ENCODE data around the gene ARMH3. TPM values are rescaled to one million over a fixed set of nuclear protein-coding genes. Genes with fewer than 3 reads are reported as not detected.
A peak's percentile ranks its signal among the peaks of the same experiment; 100 is the strongest.

The ARMH3 gene
- total and polyA plus RNA-seq, 3 experiments from 2014 or later, result 23.1 to 25.7 (median 25.1) TPM

- DNase-seq, result no peak
- ChIA-PET POLR2A (no interaction called here), CTCF (interaction anchor here (1.4 to 1.5 kb wide), 2 partner anchors 10 to 39 kb away, joined by 4 to 5 read pairs; no protein-coding TSS in a partner anchor)
- Histone ChIP-seq H3K27ac (ENCODE audit: low read depth, low read length) (no peak overlapping the region), H3K4me3 (ENCODE audit: low read length) (no peak overlapping the region), H3K9me3 (ENCODE audit: low read length) (no peaks in the 10 kb centered on the region), H3K4me1 (ENCODE audit: insufficient read depth, low read length) (no peaks in the 10 kb centered on the region), H3K27me3 (ENCODE audit: insufficient read depth, low read length, poor library complexity, severe bottlenecking) (no peaks in the 10 kb centered on the region), H3K36me3 (ENCODE audit: insufficient read depth, low read length) (no peaks in the 10 kb centered on the region)
- peak overlapping the region in 3 of 8 donors; percentile 10 to 72 (median 36) for H3K27ac Mint-ChIP-seq
- H3K9me3 Mint-ChIP-seq, result no peaks in the 10 kb centered on the region
- peaks cover 0 to 30% (median 15%) of the 10 kb centered on the region in 3 donors for H3K36me3 Mint-ChIP-seq
- H3K4me1 Mint-ChIP-seq, result peaks cover 16 to 22% (median 19%) of the 10 kb centered on the region in 3 donors
- no peaks in the 10 kb centered on the region for H3K27me3 Mint-ChIP-seq
- no peak overlapping the region for H3K4me3 Mint-ChIP-seq
These were observed 176.3 kb downstream of the ARMH3 start for GRCh38 chr10:101879456-101880231.

DNA sequence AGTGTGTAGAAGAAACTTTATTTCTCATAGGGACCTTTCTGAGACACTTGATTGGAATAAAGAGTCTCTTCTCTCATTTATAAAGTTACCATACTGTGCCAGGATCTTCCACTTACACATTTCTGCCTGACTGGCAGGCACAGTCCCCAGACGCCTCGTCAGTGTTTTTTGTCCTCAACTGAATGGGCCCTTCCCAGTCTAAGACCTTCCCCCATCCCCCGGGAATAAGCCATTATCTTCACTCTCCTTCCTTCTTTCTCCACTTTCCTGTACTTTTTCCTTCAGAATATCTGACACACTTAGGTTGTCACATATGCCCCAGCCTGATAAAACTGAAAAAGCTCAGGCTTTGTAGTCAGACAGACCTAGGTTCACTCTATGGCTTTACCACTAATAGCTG lies 177.1 kb downstream of the ARMH3 start:
- H3K27me3 ChIP-seq (ENCODE audit: insufficient read depth, low read length, poor library complexity, severe bottlenecking), result no peaks in the 10 kb centered on the region
- Mint-ChIP-seq H3K4me1 (peaks cover 17 to 21% (median 20%) of the 10 kb centered on the region in 3 donors), H3K36me3 (peaks cover 0 to 28% (median 12%) of the 10 kb centered on the region in 3 donors), H3K27me3 (no peaks in the 10 kb centered on the region), H3K4me3 (no peak overlapping the region), H3K27ac (no peak overlapping the region), H3K9me3 (no peaks in the 10 kb centered on the region)
- no peak overlapping the region for H3K27ac ChIP-seq (ENCODE audit: low read depth, low read length)
- ChIA-PET CTCF (no interaction called here), POLR2A (no interaction called here)
- H3K4me1 ChIP-seq (ENCODE audit: insufficient read depth, low read length), result no peaks in the 10 kb centered on the region
- no peaks in the 10 kb centered on the region for H3K9me3 ChIP-seq (ENCODE audit: low read length)
- H3K36me3 ChIP-seq (ENCODE audit: insufficient read depth, low read length), result no peaks in the 10 kb centered on the region
- DNase-seq, result no peak
- H3K4me3 ChIP-seq (ENCODE audit: low read length), result no peak overlapping the region

GRCh38 chr10:101875068-101875688 lies 180.8 kb downstream of the ARMH3 start:
- no peaks in the 10 kb centered on the region for H3K27me3 Mint-ChIP-seq

GRCh38 chr10:101874252-101874651 lies 181.7 kb downstream of the ARMH3 start:
- no peaks in the 10 kb centered on the region for H3K9me3 ChIP-seq (ENCODE audit: low read length)
- no peaks in the 10 kb centered on the region for H3K4me1 ChIP-seq (ENCODE audit: insufficient read depth, low read length)
- DNase-seq, result no peak
- peaks cover 4 to 20% (median 6%) of the 10 kb centered on the region in 3 donors for H3K36me3 Mint-ChIP-seq
- no peak overlapping the region for H3K4me3 Mint-ChIP-seq
- no peaks in the 10 kb centered on the region for H3K9me3 Mint-ChIP-seq
- H3K27ac Mint-ChIP-seq, result peak overlapping the region in 4 of 8 donors; percentile 4 to 76 (median 30)
- peaks cover 15 to 21% (median 20%) of the 10 kb centered on the region in 3 donors for H3K4me1 Mint-ChIP-seq
- peaks cover 0 to 2% of the 10 kb centered on the region in 2 donors for H3K27me3 Mint-ChIP-seq
- ChIA-PET POLR2A (no interaction called here), CTCF (no interaction called here)
- no peak overlapping the region for H3K4me3 ChIP-seq (ENCODE audit: low read length)
- no peak overlapping the region for H3K27ac ChIP-seq (ENCODE audit: low read depth, low read length)
- no peaks in the 10 kb centered on the region for H3K36me3 ChIP-seq (ENCODE audit: insufficient read depth, low read length)
- no peaks in the 10 kb centered on the region for H3K27me3 ChIP-seq (ENCODE audit: insufficient read depth, low read length, poor library complexity, severe bottlenecking)

More at GRCh38 chr10:101875068-101875688, 180.8 kb downstream of the ARMH3 start:
- Histone ChIP-seq H3K4me3 (ENCODE audit: low read length) (no peak overlapping the region), H3K36me3 (ENCODE audit: insufficient read depth, low read length) (no peaks in the 10 kb centered on the region), H3K27ac (ENCODE audit: low read depth, low read length) (no peak overlapping the region), H3K4me1 (ENCODE audit: insufficient read depth, low read length) (no peaks in the 10 kb centered on the region), H3K27me3 (ENCODE audit: insufficient read depth, low read length, poor library complexity, severe bottlenecking) (no peaks in the 10 kb centered on the region), H3K9me3 (ENCODE audit: low read length) (no peaks in the 10 kb centered on the region)
- DNase-seq, result no peak
- Mint-ChIP-seq H3K4me3 (no peak overlapping the region), H3K36me3 (peaks cover 4 to 24% (median 9%) of the 10 kb centered on the region in 3 donors), H3K27ac (peak overlapping the region in 4 of 8 donors; percentile 4 to 64 (median 40)), H3K4me1 (peaks cover 17 to 21% (median 20%) of the 10 kb centered on the region in 3 donors), H3K9me3 (no peaks in the 10 kb centered on the region)
- ChIA-PET CTCF (interaction anchor here (1.8 kb wide), 1 partner anchor 198 kb away, joined by 5 read pairs; no protein-coding TSS in a partner anchor), POLR2A (no interaction called here)

DNA sequence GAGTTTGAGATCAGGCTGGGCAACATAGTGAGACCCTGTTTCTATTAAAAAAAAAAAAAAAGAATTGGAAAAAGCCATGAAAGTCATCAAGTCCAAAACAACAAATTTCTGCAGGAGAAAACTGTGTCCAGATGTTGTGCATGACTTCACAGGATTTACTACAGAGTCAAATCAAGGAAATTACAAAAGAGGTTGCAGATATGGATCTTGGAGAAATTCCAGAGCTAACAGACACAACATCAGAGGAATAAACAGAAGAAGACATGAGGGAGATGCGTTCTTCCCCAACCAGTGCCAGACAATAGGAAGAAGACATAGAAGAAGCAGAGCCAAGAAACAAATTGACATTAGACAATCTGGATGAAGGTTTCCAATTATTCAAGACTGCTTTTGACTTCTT lies 188.0 kb downstream of the ARMH3 start:
- Mint-ChIP-seq H3K27ac (peak overlapping the region in 1 of 8 donors; percentile 52), H3K4me3 (no peak overlapping the region), H3K36me3 (peaks cover 0 to 24% (median 11%) of the 10 kb centered on the region in 3 donors), H3K27me3 (peaks cover 0 to 2% of the 10 kb centered on the region in 2 donors), H3K9me3 (no peaks in the 10 kb centered on the region), H3K4me1 (peaks cover 0 to 6% (median 2%) of the 10 kb centered on the region in 3 donors)
- H3K27ac ChIP-seq (ENCODE audit: low read depth, low read length), result no peak overlapping the region
- H3K4me3 ChIP-seq (ENCODE audit: low read length), result no peak overlapping the region
- no peaks in the 10 kb centered on the region for H3K4me1 ChIP-seq (ENCODE audit: insufficient read depth, low read length)
- H3K36me3 ChIP-seq (ENCODE audit: insufficient read depth, low read length), result no peaks in the 10 kb centered on the region
- no peaks in the 10 kb centered on the region for H3K27me3 ChIP-seq (ENCODE audit: insufficient read depth, low read length, poor library complexity, severe bottlenecking)
- CTCF ChIA-PET, result no interaction called here
- DNase-seq, result no peak
- no peaks in the 10 kb centered on the region for H3K9me3 ChIP-seq (ENCODE audit: low read length)
- POLR2A ChIA-PET, result no interaction called here

DNA sequence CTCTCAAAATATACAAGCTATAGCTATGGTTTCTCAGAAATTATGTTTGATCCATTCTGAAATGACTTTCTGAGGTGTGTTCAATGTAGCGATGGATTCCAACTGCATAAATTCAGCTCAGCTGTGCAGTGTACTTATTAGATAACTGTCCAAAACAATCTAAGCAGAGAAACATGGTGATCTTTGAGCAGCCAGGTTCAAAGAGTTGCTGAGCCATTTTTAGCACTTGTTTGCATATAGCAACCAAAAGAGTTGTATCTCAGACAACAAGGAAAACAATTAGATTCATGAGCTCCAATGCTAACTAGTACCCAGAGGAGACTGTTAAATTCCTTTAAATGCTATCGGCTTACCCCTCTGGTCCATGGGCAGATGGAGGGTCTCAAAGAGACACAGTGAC lies 196.4 kb downstream of the ARMH3 start:
- no peak for DNase-seq
- Mint-ChIP-seq H3K4me1 (peaks cover 10 to 23% (median 20%) of the 10 kb centered on the region in 3 donors), H3K36me3 (peaks cover 18 to 34% (median 31%) of the 10 kb centered on the region in 3 donors), H3K9me3 (peaks cover 8 to 13% (median 11%) of the 10 kb centered on the region in 5 donors), H3K4me3 (no peak overlapping the region), H3K27ac (peak overlapping the region in 1 of 8 donors; percentile 52), H3K27me3 (no peaks in the 10 kb centered on the region)
- Histone ChIP-seq H3K27ac (ENCODE audit: low read depth, low read length) (no peak overlapping the region), H3K4me1 (ENCODE audit: insufficient read depth, low read length) (no peaks in the 10 kb centered on the region), H3K36me3 (ENCODE audit: insufficient read depth, low read length) (no peaks in the 10 kb centered on the region), H3K27me3 (ENCODE audit: insufficient read depth, low read length, poor library complexity, severe bottlenecking) (no peaks in the 10 kb centered on the region), H3K9me3 (ENCODE audit: low read length) (no peaks in the 10 kb centered on the region), H3K4me3 (ENCODE audit: low read length) (no peak overlapping the region)
- ChIA-PET POLR2A (no interaction called here), CTCF (interaction anchor here (2.0 to 2.4 kb wide), 2 partner anchors 19 to 31 kb away, joined by 4 to 13 read pairs; no protein-coding TSS in a partner anchor)

GRCh38 chr10:101858723-101859500 lies 197.1 kb downstream of the ARMH3 start:
- H3K4me3 Mint-ChIP-seq, result peak overlapping the region in 5 of 7 donors; percentile 5 to 75 (median 53)
- H3K27me3 Mint-ChIP-seq, result no peaks in the 10 kb centered on the region
- no peak overlapping the region for H3K4me3 ChIP-seq (ENCODE audit: low read length)
- H3K36me3 ChIP-seq (ENCODE audit: insufficient read depth, low read length), result no peaks in the 10 kb centered on the region
- H3K36me3 Mint-ChIP-seq, result peaks cover 15 to 31% (median 27%) of the 10 kb centered on the region in 3 donors
- no peak for DNase-seq
- peak overlapping the region; percentile 4 to 85 (median 69) for H3K27ac Mint-ChIP-seq
- H3K9me3 ChIP-seq (ENCODE audit: low read length), result no peaks in the 10 kb centered on the region
- peaks cover 9 to 20% (median 20%) of the 10 kb centered on the region in 3 donors for H3K4me1 Mint-ChIP-seq
- no peak overlapping the region for H3K27ac ChIP-seq (ENCODE audit: low read depth, low read length)
- H3K27me3 ChIP-seq (ENCODE audit: insufficient read depth, low read length, poor library complexity, severe bottlenecking), result no peaks in the 10 kb centered on the region
- H3K4me1 ChIP-seq (ENCODE audit: insufficient read depth, low read length), result no peaks in the 10 kb centered on the region
- CTCF ChIA-PET, result interaction anchor here (1.1 to 2.4 kb wide), 3 partner anchors 15 to 31 kb away, joined by 4 to 13 read pairs (median 4); partner anchors contain the start of gene KCNIP2
- peaks cover 8 to 13% (median 11%) of the 10 kb centered on the region in 5 donors for H3K9me3 Mint-ChIP-seq
- POLR2A ChIA-PET, result no interaction called here

Measured in CD8-positive, alpha-beta memory T cell (primary cell).